ENCODE results near the gene PUM1. TPM values are rescaled to one million over a fixed set of nuclear protein-coding genes. Genes with fewer than 3 reads are reported as not detected.

The PUM1 gene
- total and polyA plus RNA-seq, 8 donors = 12.9 to 126 (median 78.5) TPM

DNA sequence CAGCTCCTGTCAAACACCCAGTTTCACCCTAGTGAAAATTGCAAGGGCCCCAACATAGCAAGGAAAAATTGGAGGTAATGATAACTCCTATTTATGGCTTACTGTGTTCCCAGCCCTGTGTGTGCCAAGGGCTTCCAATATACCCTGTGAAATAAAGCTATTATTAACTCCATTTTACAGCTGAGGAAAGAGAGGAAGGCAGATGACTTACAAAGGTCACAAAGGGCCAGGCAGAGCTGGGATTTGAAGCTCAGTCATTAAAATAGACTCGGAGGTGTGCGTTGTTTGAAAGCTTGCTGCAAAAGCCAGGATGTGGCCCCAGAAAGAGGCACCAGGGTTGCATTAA lies 136.8 kb downstream of the PUM1 start:
- Histone ChIP-seq H3K27ac (no peak overlapping the region), H3K4me3 (no peak overlapping the region), H3K27me3 (no peaks in the 10 kb centered on the region), H3K4me1 (no peaks in the 10 kb centered on the region), H3K9me3 (no peaks in the 10 kb centered on the region), H3K36me3 (peaks cover 12 to 33% (median 32%) of the 10 kb centered on the region in 4 donors)
- WGBS, 5 donors = 80 to 93% (median 85%) methylated on average over 2 of the region's 2 CpGs
- no peak for DNase-seq
- intact Hi-C loops (cut with DNase I; ENCODE audit: low total_unique reads) = no loop called here
- TF ChIP-seq EP300 (IDR thresholded peaks at IDR 0.05) (no peak), POLR2AphosphoS5 (IDR thresholded peaks at IDR 0.05) (no peak), POLR2A (IDR thresholded peaks at IDR 0.05) (no peak)
- TF ChIP-seq, protein P1, sequence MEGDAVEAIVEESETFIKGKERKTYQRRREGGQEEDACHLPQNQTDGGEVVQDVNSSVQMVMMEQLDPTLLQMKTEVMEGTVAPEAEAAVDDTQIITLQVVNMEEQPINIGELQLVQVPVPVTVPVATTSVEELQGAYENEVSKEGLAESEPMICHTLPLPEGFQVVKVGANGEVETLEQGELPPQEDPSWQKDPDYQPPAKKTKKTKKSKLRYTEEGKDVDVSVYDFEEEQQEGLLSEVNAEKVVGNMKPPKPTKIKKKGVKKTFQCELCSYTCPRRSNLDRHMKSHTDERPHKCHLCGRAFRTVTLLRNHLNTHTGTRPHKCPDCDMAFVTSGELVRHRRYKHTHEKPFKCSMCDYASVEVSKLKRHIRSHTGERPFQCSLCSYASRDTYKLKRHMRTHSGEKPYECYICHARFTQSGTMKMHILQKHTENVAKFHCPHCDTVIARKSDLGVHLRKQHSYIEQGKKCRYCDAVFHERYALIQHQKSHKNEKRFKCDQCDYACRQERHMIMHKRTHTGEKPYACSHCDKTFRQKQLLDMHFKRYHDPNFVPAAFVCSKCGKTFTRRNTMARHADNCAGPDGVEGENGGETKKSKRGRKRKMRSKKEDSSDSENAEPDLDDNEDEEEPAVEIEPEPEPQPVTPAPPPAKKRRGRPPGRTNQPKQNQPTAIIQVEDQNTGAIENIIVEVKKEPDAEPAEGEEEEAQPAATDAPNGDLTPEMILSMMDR (IDR thresholded peaks at IDR 0.05) = no peak

GRCh38 chr1:30928171-30928570 lies 137.3 kb downstream of the PUM1 start:
- TF ChIP-seq POLR2A (IDR thresholded peaks at IDR 0.05) = no peak
- intact Hi-C loops (cut with DNase I; ENCODE audit: low total_unique reads) = no loop called here
- H3K4me3 ChIP-seq = no peak overlapping the region
- H3K9me3 ChIP-seq = no peaks in the 10 kb centered on the region
- H3K27me3 ChIP-seq = no peaks in the 10 kb centered on the region
- peaks cover 6 to 27% (median 26%) of the 10 kb centered on the region in 4 donors for H3K36me3 ChIP-seq
- H3K27ac ChIP-seq = no peak overlapping the region
- DNase-seq = no peak
- 75 to 94% (median 90%) methylated on average over 7 of the region's 7 CpGs for WGBS, 5 donors
- H3K4me1 ChIP-seq = no peaks in the 10 kb centered on the region

- H3K4me1 ChIP-seq = no peaks in the 10 kb centered on the region
- H3K36me3 ChIP-seq = peaks cover 0 to 20% (median 18%) of the 10 kb centered on the region in 4 donors
- DNase-seq = no peak
- H3K27ac ChIP-seq = no peak overlapping the region
- H3K9me3 ChIP-seq = no peaks in the 10 kb centered on the region
- intact Hi-C loops (cut with DNase I; ENCODE audit: low total_unique reads) = no loop called here
- no peak for TF ChIP-seq POLR2AphosphoS5 (IDR thresholded peaks at IDR 0.05)
- TF ChIP-seq, protein P1 (IDR thresholded peaks at IDR 0.05) = no peak
- no peak for TF ChIP-seq POLR2A (IDR thresholded peaks at IDR 0.05)
- no peak for TF ChIP-seq EP300 (IDR thresholded peaks at IDR 0.05)
- H3K27me3 ChIP-seq = no peaks in the 10 kb centered on the region
- no peak overlapping the region for H3K4me3 ChIP-seq
- 78 to 83% (median 81%) methylated on average over 3 of the region's 3 CpGs for WGBS, 5 donors
These were observed 138.1 kb downstream of the PUM1 start for GRCh38 chr1:30927448-30927847.

DNA sequence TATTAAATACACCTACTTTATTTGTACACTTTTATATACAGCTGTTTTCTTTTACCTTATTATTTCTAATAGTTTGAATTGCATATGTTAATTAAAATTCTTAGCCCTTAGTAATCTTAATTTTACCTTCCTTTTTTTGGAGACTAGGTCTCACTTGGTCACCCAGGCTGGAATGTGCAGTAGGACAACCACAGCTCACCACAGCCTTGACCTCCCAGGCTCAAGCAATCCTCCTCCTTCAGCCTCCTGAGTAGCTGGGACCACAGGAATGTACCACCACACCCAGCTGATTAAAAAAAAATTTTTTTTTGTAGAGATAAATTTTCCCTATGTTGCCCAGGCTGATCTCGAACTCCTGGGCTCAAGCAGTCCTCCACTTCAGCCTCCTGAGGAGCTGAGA lies 141.9 kb downstream of the PUM1 start:
- intact Hi-C loops (cut with DNase I; ENCODE audit: low total_unique reads) = no loop called here
- WGBS, 5 donors = 63 to 100% (median 68%) methylated on average over 1 of the region's 1 CpG

DNA sequence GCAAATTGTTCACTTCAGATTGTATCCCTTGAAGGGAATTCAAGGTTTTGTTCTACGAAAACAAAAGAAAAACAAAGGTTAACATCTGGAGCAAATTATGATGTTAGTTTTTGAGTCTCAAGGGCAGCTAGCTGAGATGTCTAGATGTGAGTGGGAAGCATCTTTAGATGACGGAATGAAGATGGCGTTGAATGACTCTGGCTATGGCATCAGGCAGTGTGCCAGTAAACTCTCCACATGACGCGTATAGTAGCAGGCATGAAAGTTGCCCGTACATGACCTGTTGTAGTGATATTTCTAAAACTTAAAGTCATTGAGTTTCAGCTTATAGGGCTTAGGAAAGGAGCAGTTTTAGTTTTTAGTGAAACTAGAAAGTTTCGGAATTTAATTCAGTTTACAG lies 144.7 kb downstream of the PUM1 start:
- H3K9me3 ChIP-seq = no peaks in the 10 kb centered on the region
- H3K27ac ChIP-seq = no peak overlapping the region
- DNase-seq = no peak
- 67 to 79% (median 75%) methylated on average over 7 of the region's 7 CpGs for WGBS, 5 donors
- intact Hi-C loops (cut with DNase I; ENCODE audit: low total_unique reads) = no loop called here
- H3K36me3 ChIP-seq = no peaks in the 10 kb centered on the region
- H3K4me1 ChIP-seq = no peaks in the 10 kb centered on the region
- no peaks in the 10 kb centered on the region for H3K27me3 ChIP-seq
- H3K4me3 ChIP-seq = no peak overlapping the region
- TF ChIP-seq EP300 (IDR thresholded peaks at IDR 0.05) (no peak), POLR2A (IDR thresholded peaks at IDR 0.05) (no peak), POLR2AphosphoS5 (IDR thresholded peaks at IDR 0.05) (no peak)
- TF ChIP-seq, protein P1 (IDR thresholded peaks at IDR 0.05) = no peak

More for the DNA sequence above, 141.9 kb downstream of the PUM1 start:
- TF ChIP-seq POLR2A (IDR thresholded peaks at IDR 0.05) = no peak
- TF ChIP-seq EP300 (IDR thresholded peaks at IDR 0.05) = no peak
- H3K4me1 ChIP-seq = no peaks in the 10 kb centered on the region
- no peaks in the 10 kb centered on the region for H3K27me3 ChIP-seq
- H3K4me3 ChIP-seq = no peak overlapping the region
- no peaks in the 10 kb centered on the region for H3K9me3 ChIP-seq
- H3K36me3 ChIP-seq = no peaks in the 10 kb centered on the region
- H3K27ac ChIP-seq = no peak overlapping the region
- no peak for DNase-seq
